ENCODE data around the gene CDK9.

DNA sequence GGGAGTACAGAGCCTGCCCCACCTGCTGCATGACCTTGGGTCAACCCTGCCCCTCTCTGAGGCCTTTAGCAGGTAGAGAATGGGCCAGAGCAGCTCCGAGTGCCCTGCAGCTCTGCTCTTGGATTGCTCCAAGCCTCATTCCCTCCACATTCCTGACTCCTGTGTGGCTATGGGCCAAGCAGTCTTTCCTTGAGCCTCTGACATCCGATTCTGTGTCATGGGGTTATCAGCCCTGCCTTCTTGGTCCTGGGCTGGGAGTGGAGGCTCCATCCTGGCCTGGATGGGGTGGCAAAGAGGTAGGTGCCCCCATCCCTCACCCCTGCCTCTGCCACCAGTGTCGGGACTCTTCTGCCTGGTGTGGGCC, 30.5 kb downstream of the CDK9 start:
- TF ChIP-seq EZH2phosphoT487 (IDR thresholded peaks at IDR 0.05; ENCODE audit: borderline replicate concordance, low read depth, low read length): no peak
- TF ChIP-seq, protein P1, sequence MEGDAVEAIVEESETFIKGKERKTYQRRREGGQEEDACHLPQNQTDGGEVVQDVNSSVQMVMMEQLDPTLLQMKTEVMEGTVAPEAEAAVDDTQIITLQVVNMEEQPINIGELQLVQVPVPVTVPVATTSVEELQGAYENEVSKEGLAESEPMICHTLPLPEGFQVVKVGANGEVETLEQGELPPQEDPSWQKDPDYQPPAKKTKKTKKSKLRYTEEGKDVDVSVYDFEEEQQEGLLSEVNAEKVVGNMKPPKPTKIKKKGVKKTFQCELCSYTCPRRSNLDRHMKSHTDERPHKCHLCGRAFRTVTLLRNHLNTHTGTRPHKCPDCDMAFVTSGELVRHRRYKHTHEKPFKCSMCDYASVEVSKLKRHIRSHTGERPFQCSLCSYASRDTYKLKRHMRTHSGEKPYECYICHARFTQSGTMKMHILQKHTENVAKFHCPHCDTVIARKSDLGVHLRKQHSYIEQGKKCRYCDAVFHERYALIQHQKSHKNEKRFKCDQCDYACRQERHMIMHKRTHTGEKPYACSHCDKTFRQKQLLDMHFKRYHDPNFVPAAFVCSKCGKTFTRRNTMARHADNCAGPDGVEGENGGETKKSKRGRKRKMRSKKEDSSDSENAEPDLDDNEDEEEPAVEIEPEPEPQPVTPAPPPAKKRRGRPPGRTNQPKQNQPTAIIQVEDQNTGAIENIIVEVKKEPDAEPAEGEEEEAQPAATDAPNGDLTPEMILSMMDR (conservative IDR thresholded peaks at IDR 0.05; ENCODE audit: low read length): no peak
